GM18867 (cell line): Measurements from ENCODE around the gene COL28A1.
A peak's percentile ranks its signal among the peaks of the same experiment; 100 is the strongest.
"Not testable (repeated sequence)": the region's sequence is repeated elsewhere in the genome, so short reads cannot be mapped to it uniquely, and the experiment has no call there.

Source experiments
- ATAC-seq: cut with Tn5 transposase; IDR thresholded peaks from one replicate; pipeline ENCODE4 v1.9.1; 2021; ENCODE audit warnings: mild to moderate bottlenecking, moderate library complexity; ENCODE audit not compliant: unreplicated experiment

The COL28A1 gene

DNA sequence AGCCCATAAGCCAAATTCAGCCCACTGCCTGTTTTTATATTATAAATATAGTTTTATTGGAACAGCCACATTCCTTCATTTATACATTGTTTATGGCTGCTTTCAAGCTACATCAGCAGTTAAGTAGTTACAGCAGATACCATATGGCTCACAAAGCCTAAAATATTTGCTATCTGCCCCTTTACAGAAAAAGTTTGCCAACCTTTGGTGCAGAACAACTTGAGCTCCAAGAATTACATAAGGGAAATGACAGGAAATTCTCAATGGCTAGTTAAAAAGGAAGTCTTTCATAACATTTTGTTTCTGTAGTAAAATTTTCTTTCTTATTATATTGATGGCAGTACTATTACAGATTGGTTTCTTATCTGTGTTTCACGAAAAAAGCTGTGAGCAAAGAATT lies 59.3 kb downstream of the COL28A1 start:
- no peak for ATAC-seq

DNA sequence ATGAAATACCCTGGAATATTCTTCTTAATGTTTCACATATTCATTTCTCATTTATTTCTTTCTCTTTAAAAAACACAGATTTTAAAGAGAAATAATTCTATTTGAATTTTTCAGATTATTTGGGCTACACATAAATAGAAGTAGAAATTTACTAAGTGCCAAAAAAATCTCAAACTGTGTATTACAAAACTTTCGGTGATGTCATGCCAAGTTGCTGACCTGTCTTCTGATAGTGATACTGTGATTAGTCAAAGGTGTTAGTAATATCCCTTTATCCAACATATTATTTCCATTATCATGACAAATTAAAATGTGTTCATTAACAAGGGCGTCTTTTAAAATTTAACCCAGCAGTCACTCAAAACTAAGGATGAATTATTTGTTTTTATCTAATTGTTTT lies 60.1 kb downstream of the COL28A1 start:
- no peak for ATAC-seq

DNA sequence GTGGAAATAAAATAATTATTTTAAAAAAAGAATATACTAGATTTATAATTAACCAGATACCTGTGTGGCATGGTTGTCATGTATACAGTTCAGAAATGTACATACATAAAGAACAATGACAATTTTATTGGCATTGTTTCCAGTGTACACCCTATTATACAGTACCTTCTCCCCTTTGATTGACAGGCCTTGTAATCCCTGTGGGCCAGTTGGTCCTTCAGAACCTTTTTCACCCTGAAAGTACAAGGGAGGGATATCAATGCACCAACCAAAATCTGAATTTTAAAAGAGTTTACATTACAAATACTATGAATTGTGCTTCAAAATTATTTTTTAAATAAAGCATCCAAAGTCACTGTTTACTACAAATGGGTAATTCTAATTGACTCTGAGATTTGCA lies 61.2 kb downstream of the COL28A1 start:
- ATAC-seq = no peak

DNA sequence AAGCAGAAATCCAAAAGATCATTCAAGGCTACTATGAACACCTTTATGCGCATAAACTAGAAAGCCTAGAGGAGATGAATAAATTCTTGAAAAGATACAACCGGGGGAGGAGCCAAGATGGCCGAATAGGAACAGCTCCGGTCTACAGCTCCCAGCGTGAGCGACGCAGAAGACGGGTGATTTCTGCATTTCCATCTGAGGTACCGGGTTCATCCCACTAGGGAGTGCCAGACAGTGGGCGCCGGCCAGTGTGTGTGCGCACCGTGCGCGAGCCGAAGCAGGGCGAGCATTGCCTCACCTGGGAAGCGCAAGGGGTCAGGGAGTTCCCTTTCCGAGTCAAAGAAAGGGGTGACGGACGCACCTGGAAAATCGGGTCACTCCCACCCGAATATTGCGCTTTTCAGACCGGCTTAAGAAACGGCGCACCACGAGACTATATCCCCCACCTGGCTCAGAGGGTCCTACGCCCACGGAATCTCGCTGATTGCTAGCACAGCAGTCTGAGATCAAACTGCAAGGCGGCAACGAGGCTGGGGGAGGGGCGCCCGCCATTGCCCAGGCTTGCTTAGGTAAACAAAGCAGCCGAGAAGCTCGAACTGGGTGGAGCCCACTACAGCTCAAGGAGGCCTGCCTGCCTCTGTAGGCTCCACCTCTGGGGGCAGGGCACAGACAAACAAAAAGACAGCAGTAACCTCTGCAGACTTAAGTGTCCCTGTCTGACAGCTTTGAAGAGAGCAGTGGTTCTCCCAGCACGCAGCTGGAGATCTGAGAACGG lies 70.5 kb downstream of the COL28A1 start:
- ATAC-seq = not testable (repeated sequence)

DNA sequence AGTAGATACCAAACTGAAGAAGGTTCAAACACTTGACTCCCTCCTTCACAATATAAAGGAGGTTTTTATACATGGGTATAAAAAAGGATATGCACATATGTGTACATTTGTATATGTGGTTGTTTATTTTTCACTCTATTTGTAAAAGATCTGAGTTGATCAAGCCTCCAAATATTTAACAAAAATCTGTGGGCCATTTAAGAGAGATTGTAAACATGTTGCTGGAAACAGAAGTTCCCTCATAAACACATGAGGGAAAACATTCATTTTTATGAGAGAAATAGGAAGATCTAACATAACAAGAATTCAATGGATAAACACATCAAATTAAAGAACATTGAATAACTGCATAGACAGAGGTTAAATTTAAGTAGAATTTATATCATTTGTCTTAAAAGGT lies 81.7 kb downstream of the COL28A1 start:
- ATAC-seq = no peak

DNA sequence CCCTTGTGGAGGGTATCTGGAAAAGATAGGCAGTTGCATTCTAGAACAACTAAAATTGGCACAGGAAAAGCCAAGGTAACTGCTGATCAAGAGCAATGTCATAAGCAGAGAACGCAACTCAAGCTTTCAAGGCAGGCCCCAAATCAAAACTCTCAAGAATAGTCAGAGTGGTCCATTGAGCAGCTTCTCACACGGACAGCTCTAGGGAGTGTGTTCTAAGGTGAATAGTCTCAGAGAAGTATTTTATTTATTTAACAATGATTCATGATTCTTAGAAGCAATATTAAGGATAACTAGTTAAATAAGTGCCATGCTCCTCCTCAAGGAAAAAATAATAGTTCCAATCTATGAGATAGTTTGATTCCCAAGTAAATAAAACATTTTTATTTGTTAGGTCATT lies 83.0 kb downstream of the COL28A1 start:
- no peak for ATAC-seq

DNA sequence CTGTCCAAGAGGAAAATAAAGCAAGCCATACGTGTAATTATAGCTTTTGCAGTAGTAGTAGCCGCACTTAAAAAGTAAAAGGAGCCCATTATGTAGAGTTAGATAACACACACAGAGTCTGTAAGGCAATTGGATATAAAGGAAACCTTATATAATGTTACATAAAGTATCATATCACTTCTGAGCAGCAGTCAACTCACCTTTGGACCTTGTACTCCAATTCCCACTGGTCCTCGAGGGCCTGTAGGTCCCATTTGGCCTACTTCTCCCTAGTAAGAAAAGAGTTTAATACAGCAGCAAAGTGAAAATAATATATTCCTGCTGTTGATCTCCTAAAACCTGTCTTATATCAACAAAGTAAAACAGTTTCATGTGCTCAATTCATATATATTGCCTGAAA lies 83.6 kb downstream of the COL28A1 start:
- ATAC-seq = no peak

DNA sequence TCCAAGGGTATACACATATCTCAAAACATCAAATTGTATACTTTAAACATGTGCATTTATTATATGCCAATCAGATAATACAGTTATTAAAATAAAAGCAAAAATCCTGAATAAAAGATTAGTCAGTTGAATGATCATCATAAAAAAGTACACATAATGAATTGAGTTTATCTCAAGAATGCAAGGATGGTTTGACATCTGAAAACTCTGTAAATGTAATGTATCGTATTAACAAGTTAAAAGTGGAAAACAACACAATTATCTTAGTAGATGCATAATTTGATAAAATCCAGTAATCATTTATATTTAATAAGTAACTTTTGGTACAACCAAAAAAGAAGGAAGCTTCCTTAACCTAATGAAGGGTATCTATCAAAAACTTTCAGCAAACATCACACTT lies 86.6 kb downstream of the COL28A1 start:
- no peak for ATAC-seq

DNA sequence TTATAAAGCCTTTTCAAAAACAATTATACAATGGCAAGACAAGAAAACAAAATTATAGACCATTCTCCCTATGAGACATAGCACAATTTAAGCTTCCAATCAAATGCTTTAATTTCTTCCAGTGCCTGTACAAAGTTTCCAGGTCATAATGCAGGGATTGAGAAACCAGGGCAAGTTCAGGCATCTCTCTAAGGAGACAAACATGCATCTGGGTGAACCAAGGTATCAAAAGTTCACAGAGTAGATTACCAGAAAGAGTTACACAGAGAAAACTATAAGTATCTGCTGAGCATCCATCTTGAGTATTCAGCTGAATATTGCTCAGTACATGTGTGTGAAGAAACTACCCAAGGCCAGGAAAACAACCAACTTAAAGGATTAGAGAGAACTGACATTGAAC lies 89.1 kb downstream of the COL28A1 start:
- no peak for ATAC-seq

DNA sequence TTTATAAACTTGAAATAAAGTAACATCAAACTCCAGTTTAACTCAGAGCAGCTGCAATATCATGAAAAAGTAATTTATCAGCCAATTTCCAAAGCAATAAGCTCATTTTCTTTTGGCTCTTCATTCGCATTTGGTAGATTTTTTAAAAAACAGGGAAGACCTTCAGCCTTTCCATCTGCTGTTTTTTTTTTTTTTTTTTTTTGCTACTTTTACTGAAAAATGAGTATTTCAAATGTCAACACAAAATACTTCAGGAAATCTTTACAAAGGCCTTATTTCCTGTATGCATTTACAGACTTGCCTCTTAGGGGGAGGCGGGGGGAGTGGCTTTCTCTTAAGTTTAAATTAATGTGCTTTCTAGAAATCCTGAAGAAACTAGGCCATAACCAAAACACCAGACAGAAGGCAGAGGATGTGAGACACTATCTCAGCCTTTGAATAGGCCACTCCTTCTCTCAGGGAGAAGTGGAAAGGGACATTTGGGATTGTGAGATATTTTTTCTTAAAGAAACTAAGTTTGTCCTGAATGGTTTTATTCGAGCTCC lies 91.8 kb downstream of the COL28A1 start:
- ATAC-seq = no peak

DNA sequence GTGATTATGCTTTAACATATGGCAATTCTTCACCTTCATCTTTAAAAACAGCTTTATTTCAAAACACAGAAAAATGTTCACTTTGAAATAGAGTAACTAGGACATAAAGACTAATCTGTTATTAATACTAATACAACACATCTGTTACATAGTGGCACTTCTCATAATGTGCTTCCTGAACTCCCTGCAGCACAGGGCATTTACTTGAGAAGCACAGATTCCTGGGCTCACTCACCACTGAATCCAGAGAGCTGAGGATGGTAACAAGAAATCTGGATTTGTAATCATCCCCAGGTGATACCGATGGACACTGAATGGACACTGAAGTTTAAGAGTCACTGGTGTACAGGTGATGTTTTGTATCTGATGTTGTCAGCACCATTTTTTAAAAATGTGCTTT lies 96.1 kb downstream of the COL28A1 start:
- ATAC-seq = no peak

DNA sequence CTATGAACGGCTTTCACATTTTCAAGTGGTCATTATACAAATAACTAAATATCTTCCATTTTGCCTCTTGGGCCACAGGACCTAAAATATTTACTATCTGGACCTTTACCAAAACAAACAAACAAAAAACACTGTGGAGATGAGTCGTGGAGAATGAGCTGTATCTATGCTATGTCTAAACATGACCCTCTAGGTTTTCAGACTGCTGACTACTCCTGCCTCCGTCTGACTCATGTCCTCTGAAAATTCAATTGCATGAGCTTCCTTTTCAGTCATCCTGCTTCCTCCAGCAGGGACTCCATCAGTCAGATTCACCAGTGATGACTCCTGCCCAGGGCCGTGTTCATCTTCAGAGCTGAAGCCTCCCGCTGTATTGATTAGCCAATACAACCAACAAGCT lies 96.8 kb downstream of the COL28A1 start:
- ATAC-seq = no peak

DNA sequence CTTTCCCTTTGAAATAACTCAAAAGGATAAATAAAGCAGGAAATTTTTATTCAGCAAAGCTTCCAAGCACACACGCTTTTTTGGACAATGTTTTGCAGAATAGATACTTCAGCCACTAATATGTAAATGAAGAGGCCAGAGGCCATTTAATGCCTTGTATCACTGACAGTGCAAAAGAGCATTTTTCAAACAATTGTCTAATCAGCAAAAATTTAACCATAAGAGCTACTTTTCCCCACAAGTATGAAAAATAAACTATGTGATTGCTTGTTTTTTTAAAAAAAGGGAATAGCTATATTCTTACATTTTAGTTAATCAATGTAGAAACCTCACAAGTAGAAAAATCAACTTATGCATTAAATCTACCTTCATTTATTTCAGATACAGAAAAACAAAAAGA lies 99.7 kb downstream of the COL28A1 start:
- no peak for ATAC-seq

DNA sequence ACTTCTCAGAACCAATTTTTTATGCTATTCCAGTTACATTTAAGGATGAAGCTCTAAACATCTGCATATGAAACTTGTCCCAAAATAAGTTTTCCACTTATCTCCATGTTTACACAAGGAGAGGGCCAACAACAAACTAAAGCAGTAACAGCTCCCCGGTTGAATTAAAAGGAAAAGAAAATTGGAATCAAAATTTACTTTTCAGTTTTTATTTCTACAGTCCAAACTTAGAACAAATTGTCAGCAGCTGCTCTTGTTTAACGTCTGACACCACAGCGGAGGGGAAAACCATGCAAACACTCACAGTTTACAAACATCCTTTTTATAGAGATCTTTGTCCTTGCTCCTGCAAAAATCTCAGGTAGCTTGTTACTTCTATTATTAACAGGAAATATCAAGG lies 101.3 kb downstream of the COL28A1 start:
- no peak for ATAC-seq

DNA sequence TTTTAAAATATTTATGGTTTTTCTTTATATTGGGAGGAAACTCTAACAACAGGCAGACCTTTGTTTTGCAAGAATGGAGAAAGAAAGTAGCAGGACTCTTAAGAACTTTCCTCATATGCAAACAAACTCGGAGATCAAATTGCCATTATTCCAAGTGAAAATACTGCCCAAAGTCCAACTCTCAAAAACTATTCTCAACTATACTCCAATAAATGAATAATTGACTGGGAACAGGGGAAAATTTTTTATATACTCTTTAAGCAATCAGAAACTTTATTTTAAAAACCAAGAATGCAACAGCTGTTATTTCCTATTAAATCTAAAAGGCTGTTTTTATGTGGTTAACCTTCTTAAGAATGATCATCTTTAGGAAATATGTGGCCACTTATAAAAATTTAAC lies 101.9 kb downstream of the COL28A1 start:
- no peak for ATAC-seq

DNA sequence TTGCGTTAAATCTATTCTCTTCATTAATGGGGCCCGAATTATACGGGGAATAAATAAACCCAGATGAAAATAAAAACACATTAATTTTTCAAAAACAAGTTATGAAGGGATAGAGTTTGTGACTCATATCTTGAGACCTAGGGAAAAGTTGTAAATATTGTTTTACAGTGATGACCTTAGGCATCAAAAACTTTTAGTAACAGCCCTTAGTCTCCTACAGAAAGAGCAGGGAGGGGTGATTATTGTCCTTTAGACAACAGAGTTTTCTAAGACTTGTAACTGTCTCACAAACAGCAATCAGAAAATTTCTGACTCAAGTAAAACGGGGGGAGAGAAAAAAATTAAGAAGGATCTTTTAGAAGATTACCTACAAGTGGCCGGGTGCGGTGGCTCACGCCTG lies 102.7 kb downstream of the COL28A1 start:
- no peak for ATAC-seq

DNA sequence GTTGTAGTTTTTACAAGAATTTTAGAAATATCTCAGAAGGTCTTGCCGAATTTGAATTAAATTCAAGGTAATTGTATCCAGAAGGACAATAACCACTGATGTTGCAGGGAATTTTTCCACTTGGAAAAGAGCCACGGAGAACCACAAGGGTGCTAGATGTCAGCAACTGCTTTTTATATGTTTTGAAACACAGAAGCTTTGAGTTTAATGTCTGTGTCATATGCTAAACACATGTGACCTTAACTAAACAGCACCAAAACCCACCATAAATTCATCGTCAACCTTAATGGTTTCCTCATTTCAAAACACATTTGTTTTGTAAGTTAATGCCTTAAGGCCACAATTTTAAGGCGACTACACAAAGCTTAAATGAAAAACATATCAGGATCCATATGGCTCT lies 106.9 kb downstream of the COL28A1 start:
- ATAC-seq = no peak

DNA sequence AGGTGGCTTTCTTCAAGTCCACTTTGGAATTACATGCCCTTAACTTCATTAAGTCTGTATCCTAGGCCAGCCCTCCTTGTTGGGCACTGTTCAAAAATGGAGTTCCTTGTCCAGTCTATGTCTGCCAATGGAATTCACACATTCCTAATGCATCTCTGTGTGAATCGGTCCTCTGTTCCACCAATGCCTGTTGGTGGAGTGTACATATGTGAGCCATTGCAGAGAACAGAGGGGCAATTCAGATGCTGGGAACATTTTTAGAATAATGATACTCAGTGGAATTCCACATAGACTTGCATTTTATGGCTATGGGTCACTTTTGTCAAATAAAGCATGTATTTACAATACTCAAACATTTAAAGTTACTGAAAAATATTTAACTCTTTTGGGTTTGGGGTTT lies 108.3 kb downstream of the COL28A1 start:
- ATAC-seq = no peak

DNA sequence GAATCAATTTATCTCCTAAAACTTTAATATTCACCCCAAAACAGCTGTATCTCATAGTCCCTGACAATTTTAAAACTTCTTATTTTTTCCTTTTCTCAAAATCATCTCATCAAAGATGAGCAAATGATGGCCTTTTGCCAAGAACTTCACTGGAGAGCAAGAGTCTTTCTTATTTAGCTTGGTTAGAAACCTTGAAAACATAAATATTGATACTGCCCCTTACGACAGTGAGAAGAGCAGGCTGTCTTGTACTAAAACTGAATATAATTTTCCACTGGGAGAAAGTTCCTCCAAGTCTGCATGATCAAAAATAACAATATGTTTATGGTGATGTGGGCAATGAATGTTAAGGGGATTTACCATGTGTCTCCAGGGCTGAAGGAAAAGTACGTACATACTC lies 109.0 kb downstream of the COL28A1 start:
- no peak for ATAC-seq

DNA sequence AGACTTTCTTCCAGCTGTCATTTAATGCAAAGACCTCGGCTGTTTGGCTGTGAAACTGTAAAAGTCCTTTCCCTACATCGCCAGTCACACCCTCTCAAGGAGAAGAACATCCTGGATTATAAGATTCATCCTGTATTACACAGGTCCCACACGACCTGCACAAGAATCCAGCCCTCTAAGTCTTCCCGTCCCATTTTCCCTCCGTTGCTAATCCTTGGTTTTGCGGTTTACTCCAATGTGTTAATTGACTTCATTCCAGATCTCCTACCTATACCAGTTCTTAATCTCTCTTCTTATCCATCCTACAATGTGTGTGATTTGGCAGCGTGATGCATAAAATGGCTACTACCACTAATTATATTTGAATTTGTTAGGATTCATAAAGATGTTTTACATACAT lies 110.4 kb downstream of the COL28A1 start:
- no peak for ATAC-seq

DNA sequence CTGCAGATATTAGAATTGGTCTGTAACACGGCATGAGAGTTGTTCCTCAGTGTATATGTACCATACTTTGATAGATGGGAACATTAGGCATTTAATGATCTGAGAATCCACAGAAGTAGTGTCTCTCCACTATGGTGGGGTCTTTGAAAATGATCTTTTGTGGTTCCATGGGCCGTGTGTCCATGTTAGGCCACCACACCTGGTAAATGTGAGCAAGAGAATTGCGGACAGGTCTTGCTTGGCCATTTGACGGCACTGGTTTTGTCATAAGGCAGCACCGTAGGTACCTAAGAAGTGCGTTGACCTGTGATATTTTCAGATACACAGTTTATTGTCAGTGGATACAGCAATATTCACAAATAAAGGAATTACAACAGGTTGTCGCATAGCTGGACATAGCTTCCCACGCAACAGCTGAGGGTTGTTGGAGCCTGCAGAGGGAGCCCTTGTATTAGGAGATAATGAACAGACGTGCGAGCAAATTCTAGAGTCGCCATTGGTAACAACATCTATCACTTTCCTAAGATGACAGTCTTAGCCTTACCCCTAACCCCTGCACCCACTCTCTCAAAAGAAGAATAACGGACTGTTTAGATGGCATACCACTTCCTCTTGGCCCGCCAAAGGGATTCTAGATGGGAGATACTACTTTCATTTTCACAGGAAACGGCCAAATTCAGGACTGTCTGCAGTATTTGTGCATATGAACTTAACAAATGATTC lies 111.4 kb downstream of the COL28A1 start:
- peak; percentile 78 for ATAC-seq

DNA sequence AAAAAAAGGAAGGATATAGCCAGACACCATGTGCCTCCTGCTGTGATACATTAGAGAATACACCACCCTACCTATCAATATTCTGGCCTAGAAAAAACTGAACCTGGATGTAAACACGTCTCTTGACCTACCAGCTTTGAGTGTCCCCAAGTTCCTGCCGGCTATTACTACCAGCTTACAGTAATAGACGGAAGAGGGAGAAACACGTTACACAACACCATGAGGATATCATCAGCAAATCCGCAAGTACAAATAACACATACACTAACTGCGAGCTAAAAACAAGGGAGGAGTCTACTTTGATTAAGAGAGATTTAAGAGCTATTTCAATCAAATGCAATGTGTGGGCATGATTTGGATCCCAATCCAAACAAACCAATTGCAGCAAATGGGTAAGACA lies 113.0 kb downstream of the COL28A1 start:
- no peak for ATAC-seq
